Measurements from ENCODE around the gene MAGI3. TPM values are rescaled to one million over a fixed set of nuclear protein-coding genes. Genes with fewer than 3 reads are reported as not detected.
"Not testable (repeated sequence)": the region's sequence is repeated elsewhere in the genome, so short reads cannot be mapped to it uniquely, and the experiment has no call there.

MAGI3 gene
- total RNA-seq, 1 donor from 2014 or later: 4.1 TPM

- Mint-ChIP-seq H3K27me3 (ENCODE audit: low read depth) (no peaks in the 10 kb centered on the region), H3K27ac (no peak overlapping the region), H3K4me1 (ENCODE audit: low read depth) (no peaks in the 10 kb centered on the region), H3K36me3 (ENCODE audit: low read depth) (no peaks in the 10 kb centered on the region), H3K4me3 (ENCODE audit: low read depth) (no peak overlapping the region), H3K9me3 (no peaks in the 10 kb centered on the region)
- no peak for DNase-seq (ENCODE audit: low spot score)
- intact Hi-C loops (cut with micrococcal nuclease): no loop called here
Observed at GRCh38 chr1:113459279-113459678, 69.0 kb downstream of the MAGI3 start.

GRCh38 chr1:113467991-113468390, 77.7 kb downstream of the MAGI3 start:
- intact Hi-C loops (cut with micrococcal nuclease): no loop called here
- no peaks in the 10 kb centered on the region for H3K27me3 Mint-ChIP-seq (ENCODE audit: low read depth)
- H3K4me1 Mint-ChIP-seq (ENCODE audit: low read depth): no peaks in the 10 kb centered on the region
- H3K36me3 Mint-ChIP-seq (ENCODE audit: low read depth): no peaks in the 10 kb centered on the region
- peaks cover 9% of the 10 kb centered on the region for H3K9me3 Mint-ChIP-seq
- no peak overlapping the region for H3K27ac Mint-ChIP-seq
- DNase-seq (ENCODE audit: low spot score): no peak
- no peak overlapping the region for H3K4me3 Mint-ChIP-seq (ENCODE audit: low read depth)

GRCh38 chr1:113478427-113479195, 88.3 kb downstream of the MAGI3 start:
- H3K36me3 Mint-ChIP-seq (ENCODE audit: low read depth); DNase-seq (ENCODE audit: low spot score); intact Hi-C loops (cut with micrococcal nuclease); H3K27ac Mint-ChIP-seq; H3K27me3 Mint-ChIP-seq (ENCODE audit: low read depth); H3K4me3 Mint-ChIP-seq (ENCODE audit: low read depth); H3K4me1 Mint-ChIP-seq (ENCODE audit: low read depth): not testable (repeated sequence)
- H3K9me3 Mint-ChIP-seq: peaks cover 52% of the 10 kb centered on the region

GRCh38 chr1:113479713-113480676, 89.7 kb downstream of the MAGI3 start:
- H3K27ac Mint-ChIP-seq: no peak overlapping the region
- H3K9me3 Mint-ChIP-seq: peaks cover 51% of the 10 kb centered on the region
- intact Hi-C loops (cut with micrococcal nuclease): no loop called here
- no peaks in the 10 kb centered on the region for H3K27me3 Mint-ChIP-seq (ENCODE audit: low read depth)
- DNase-seq (ENCODE audit: low spot score): no peak
- no peaks in the 10 kb centered on the region for H3K36me3 Mint-ChIP-seq (ENCODE audit: low read depth)
- H3K4me3 Mint-ChIP-seq (ENCODE audit: low read depth): no peak overlapping the region
- no peaks in the 10 kb centered on the region for H3K4me1 Mint-ChIP-seq (ENCODE audit: low read depth)

- intact Hi-C loops (cut with micrococcal nuclease); H3K4me3 Mint-ChIP-seq (ENCODE audit: low read depth); H3K27ac Mint-ChIP-seq; DNase-seq (ENCODE audit: low spot score); H3K36me3 Mint-ChIP-seq (ENCODE audit: low read depth); H3K4me1 Mint-ChIP-seq (ENCODE audit: low read depth); H3K27me3 Mint-ChIP-seq (ENCODE audit: low read depth): not testable (repeated sequence)
- H3K9me3 Mint-ChIP-seq: peaks cover 55% of the 10 kb centered on the region
Observed at GRCh38 chr1:113485131-113485530, 94.8 kb downstream of the MAGI3 start.

- no peaks in the 10 kb centered on the region for H3K36me3 Mint-ChIP-seq (ENCODE audit: low read depth)
- H3K27ac Mint-ChIP-seq: no peak overlapping the region
- H3K4me3 Mint-ChIP-seq (ENCODE audit: low read depth): no peak overlapping the region
- intact Hi-C loops (cut with micrococcal nuclease): no loop called here
- DNase-seq (ENCODE audit: low spot score): no peak
- H3K4me1 Mint-ChIP-seq (ENCODE audit: low read depth): no peaks in the 10 kb centered on the region
- no peaks in the 10 kb centered on the region for H3K27me3 Mint-ChIP-seq (ENCODE audit: low read depth)
- H3K9me3 Mint-ChIP-seq: peaks cover 65% of the 10 kb centered on the region
Observed at GRCh38 chr1:113488576-113489177, 98.4 kb downstream of the MAGI3 start.

DNA sequence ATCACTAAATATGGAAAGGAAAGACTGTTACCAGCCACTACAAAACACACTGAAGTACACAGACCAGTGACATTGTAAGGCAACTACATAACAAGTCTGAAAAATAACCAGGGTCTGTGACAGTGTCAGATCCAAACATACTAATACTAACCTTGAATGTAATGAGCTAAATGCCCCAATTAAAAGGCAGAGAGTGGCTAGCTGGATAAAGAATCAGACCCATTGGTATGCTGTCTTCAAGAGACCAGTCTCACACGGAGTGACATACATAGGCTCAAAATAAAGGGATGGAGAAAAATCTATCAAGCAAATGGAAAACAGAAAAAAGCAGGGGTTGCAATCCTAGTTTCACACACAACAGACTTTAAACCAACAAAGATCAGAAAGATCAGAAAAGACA, 100.1 kb downstream of the MAGI3 start:
- H3K4me1 Mint-ChIP-seq (ENCODE audit: low read depth): no peaks in the 10 kb centered on the region
- peaks cover 64% of the 10 kb centered on the region for H3K9me3 Mint-ChIP-seq
- no peak overlapping the region for H3K27ac Mint-ChIP-seq
- H3K36me3 Mint-ChIP-seq (ENCODE audit: low read depth): no peaks in the 10 kb centered on the region
- no peak overlapping the region for H3K4me3 Mint-ChIP-seq (ENCODE audit: low read depth)
- intact Hi-C loops (cut with micrococcal nuclease): no loop called here
- no peak for DNase-seq (ENCODE audit: low spot score)
- no peaks in the 10 kb centered on the region for H3K27me3 Mint-ChIP-seq (ENCODE audit: low read depth)

- Mint-ChIP-seq H3K27me3 (ENCODE audit: low read depth) (no peaks in the 10 kb centered on the region), H3K4me1 (ENCODE audit: low read depth) (no peaks in the 10 kb centered on the region), H3K36me3 (ENCODE audit: low read depth) (no peaks in the 10 kb centered on the region), H3K9me3 (peaks cover 53% of the 10 kb centered on the region), H3K27ac (no peak overlapping the region), H3K4me3 (ENCODE audit: low read depth) (no peak overlapping the region)
- DNase-seq (ENCODE audit: low spot score): no peak
- intact Hi-C loops (cut with micrococcal nuclease): no loop called here
Observed at GRCh38 chr1:113493533-113493932, 103.2 kb downstream of the MAGI3 start.

DNA sequence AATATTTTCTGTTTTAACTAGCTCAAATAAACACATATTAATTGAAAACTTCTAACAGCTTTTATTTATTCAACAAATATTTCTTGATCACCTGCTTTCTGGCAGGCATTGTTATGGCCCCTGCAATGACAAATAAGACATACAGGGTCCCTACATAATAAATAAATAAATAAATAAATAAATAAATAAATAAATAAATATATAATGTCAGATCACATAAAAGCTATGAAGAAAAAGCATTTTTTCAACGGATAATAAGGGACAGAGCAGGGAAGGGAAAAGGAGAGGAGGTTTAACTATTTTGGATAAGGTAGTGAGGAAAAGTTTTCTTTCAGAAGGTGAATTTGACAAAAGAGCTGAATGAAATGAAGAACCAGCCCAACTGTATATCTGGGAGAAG, 115.0 kb downstream of the MAGI3 start:
- intact Hi-C loops (cut with micrococcal nuclease): no loop called here
- no peaks in the 10 kb centered on the region for H3K27me3 Mint-ChIP-seq (ENCODE audit: low read depth)
- no peaks in the 10 kb centered on the region for H3K36me3 Mint-ChIP-seq (ENCODE audit: low read depth)
- H3K4me3 Mint-ChIP-seq (ENCODE audit: low read depth): no peak overlapping the region
- H3K27ac Mint-ChIP-seq: no peak overlapping the region
- no peaks in the 10 kb centered on the region for H3K4me1 Mint-ChIP-seq (ENCODE audit: low read depth)
- peaks cover 2% of the 10 kb centered on the region for H3K9me3 Mint-ChIP-seq
- DNase-seq (ENCODE audit: low spot score): no peak

DNA sequence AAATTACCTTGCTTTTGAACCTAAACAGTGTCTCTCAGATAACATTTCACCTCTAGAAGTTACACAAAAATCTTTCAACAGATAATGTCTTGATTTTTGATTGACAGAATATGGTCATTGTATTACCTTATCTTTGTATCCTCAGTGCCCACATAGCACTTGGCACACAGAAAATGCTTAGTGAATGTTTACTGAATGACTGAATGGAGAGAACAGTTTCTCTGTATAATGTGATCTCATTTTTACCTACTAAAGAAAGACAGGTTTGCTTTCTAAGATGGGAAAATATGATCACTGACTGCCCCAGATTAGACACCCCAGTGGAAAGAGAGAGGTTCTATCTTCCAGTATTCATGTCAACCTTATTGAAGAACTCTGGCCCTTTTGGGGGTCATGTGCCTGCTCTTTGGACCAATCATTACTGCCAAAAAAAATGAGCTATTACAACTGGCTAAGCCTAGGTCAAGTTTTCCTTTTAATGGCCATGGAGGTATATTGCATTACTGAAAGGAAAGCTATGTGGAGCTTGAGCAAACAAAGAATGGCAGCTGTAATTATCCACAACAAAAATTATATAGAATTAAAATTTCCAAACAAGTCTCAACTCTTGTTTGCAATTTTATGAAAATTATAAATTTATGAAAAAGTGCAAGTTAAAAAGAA, 117.4 kb downstream of the MAGI3 start:
- Mint-ChIP-seq H3K27ac (no peak overlapping the region), H3K9me3 (peaks cover 15% of the 10 kb centered on the region), H3K36me3 (ENCODE audit: low read depth) (no peaks in the 10 kb centered on the region), H3K4me3 (ENCODE audit: low read depth) (no peak overlapping the region), H3K27me3 (ENCODE audit: low read depth) (no peaks in the 10 kb centered on the region), H3K4me1 (ENCODE audit: low read depth) (no peaks in the 10 kb centered on the region)
- no peak for DNase-seq (ENCODE audit: low spot score)
- intact Hi-C loops (cut with micrococcal nuclease): no loop called here

GRCh38 chr1:113508364-113509164, 118.2 kb downstream of the MAGI3 start:
- Mint-ChIP-seq H3K4me1 (ENCODE audit: low read depth) (no peaks in the 10 kb centered on the region), H3K9me3 (peaks cover 19% of the 10 kb centered on the region), H3K27me3 (ENCODE audit: low read depth) (no peaks in the 10 kb centered on the region), H3K36me3 (ENCODE audit: low read depth) (no peaks in the 10 kb centered on the region), H3K27ac (no peak overlapping the region), H3K4me3 (ENCODE audit: low read depth) (no peak overlapping the region)
- intact Hi-C loops (cut with micrococcal nuclease): no loop called here
- DNase-seq (ENCODE audit: low spot score): no peak

- H3K4me1 Mint-ChIP-seq (ENCODE audit: low read depth); H3K4me3 Mint-ChIP-seq (ENCODE audit: low read depth); DNase-seq (ENCODE audit: low spot score); H3K27ac Mint-ChIP-seq; H3K27me3 Mint-ChIP-seq (ENCODE audit: low read depth); intact Hi-C loops (cut with micrococcal nuclease); H3K36me3 Mint-ChIP-seq (ENCODE audit: low read depth): not testable (repeated sequence)
- H3K9me3 Mint-ChIP-seq: peaks cover 19% of the 10 kb centered on the region
Observed at GRCh38 chr1:113509766-113510165, 119.5 kb downstream of the MAGI3 start.

All from activated T-helper 2 cell treated with anti-CD3 and anti-CD28 coated beads, Interferon-gamma antibody, Interleukin-2, Interleukin-4, amounts not matched to agents 10 μg/mL and 5 μg/mL and 100 μg/mL, durations not matched to agents 14 hours and 24 hours and 36 hours (primary cell).